HG02885 (cell line): ENCODE results near the gene NAPSA.

Experiments
- ATAC-seq: cut with Tn5 transposase; IDR thresholded peaks from one replicate; pipeline ENCODE4 v1.9.1; 2021; ENCODE audit warnings: mild to moderate bottlenecking; ENCODE audit not compliant: unreplicated experiment, poor library complexity

NAPSA gene

GRCh38 chr19:50320051-50320450, 45.4 kb downstream of the NAPSA start:
- no peak for ATAC-seq

GRCh38 chr19:50319156-50319555, 46.3 kb downstream of the NAPSA start:
- no peak for ATAC-seq

GRCh38 chr19:50318438-50318837, 47.0 kb downstream of the NAPSA start:
- no peak for ATAC-seq

- ATAC-seq = no peak
These were observed 48.3 kb downstream of the NAPSA start for GRCh38 chr19:50317115-50317514.

- no peak for ATAC-seq
These were observed 49.5 kb downstream of the NAPSA start for GRCh38 chr19:50315773-50316448.

- ATAC-seq = no peak
These were observed 50.4 kb downstream of the NAPSA start for GRCh38 chr19:50314724-50315708.

GRCh38 chr19:50313812-50314536, 51.5 kb downstream of the NAPSA start:
- no peak for ATAC-seq

- ATAC-seq = no peak
These were observed 52.2 kb downstream of the NAPSA start for GRCh38 chr19:50312967-50313811.

GRCh38 chr19:50311723-50312635, 53.5 kb downstream of the NAPSA start:
- ATAC-seq = no peak

GRCh38 chr19:50310759-50311465, 54.5 kb downstream of the NAPSA start:
- ATAC-seq = no peak

- no peak for ATAC-seq
These were observed 55.9 kb downstream of the NAPSA start for GRCh38 chr19:50309396-50310125.

- no peak for ATAC-seq
These were observed 56.4 kb downstream of the NAPSA start for GRCh38 chr19:50308991-50309390.
